ENCODE measurements around the gene HOXB9. TPM values are rescaled to one million over a fixed set of nuclear protein-coding genes. Genes with fewer than 3 reads are reported as not detected.

HOXB9 gene
- total RNA-seq, 3 donors from 2014 or later = 40.1 to 78.4 (median 41.5) TPM

- ATAC-seq = peak; percentile 7
- TF ChIP-seq, protein P1, sequence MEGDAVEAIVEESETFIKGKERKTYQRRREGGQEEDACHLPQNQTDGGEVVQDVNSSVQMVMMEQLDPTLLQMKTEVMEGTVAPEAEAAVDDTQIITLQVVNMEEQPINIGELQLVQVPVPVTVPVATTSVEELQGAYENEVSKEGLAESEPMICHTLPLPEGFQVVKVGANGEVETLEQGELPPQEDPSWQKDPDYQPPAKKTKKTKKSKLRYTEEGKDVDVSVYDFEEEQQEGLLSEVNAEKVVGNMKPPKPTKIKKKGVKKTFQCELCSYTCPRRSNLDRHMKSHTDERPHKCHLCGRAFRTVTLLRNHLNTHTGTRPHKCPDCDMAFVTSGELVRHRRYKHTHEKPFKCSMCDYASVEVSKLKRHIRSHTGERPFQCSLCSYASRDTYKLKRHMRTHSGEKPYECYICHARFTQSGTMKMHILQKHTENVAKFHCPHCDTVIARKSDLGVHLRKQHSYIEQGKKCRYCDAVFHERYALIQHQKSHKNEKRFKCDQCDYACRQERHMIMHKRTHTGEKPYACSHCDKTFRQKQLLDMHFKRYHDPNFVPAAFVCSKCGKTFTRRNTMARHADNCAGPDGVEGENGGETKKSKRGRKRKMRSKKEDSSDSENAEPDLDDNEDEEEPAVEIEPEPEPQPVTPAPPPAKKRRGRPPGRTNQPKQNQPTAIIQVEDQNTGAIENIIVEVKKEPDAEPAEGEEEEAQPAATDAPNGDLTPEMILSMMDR (IDR thresholded peaks at IDR 0.05) = no peak
- Histone ChIP-seq H3K9me3 (no peaks in the 10 kb centered on the region), H3K4me3 (peak overlapping the region; percentile 12), H3K4me1 (ENCODE audit: low read depth) (peaks cover 12% of the 10 kb centered on the region), H3K36me3 (ENCODE audit: low read depth) (no peaks in the 10 kb centered on the region)
- intact Hi-C loops (cut with DNase I, micrococcal nuclease) = no loop called here
- peak in 2 of 3 donors; percentile 45 for DNase-seq
Observed at GRCh38 chr17:48637323-48638260, 11.4 kb upstream of the HOXB9 start.

- Histone ChIP-seq H3K4me3 (no peak overlapping the region), H3K4me1 (ENCODE audit: low read depth) (peaks cover 7% of the 10 kb centered on the region), H3K36me3 (ENCODE audit: low read depth) (no peaks in the 10 kb centered on the region), H3K9me3 (no peaks in the 10 kb centered on the region)
- ATAC-seq = peak; percentile 64
- TF ChIP-seq, protein P1 (IDR thresholded peaks at IDR 0.05) = peak; percentile 70
- intact Hi-C loops (cut with DNase I, micrococcal nuclease) = no loop called here
- peak; percentile 90 to 94 (median 92) for DNase-seq
Observed at GRCh38 chr17:48636177-48637018, 10.2 kb upstream of the HOXB9 start.

GRCh38 chr17:48634493-48635208, 8.5 kb upstream of the HOXB9 start:
- no peaks in the 10 kb centered on the region for H3K36me3 ChIP-seq (ENCODE audit: low read depth)
- H3K4me3 ChIP-seq = no peak overlapping the region
- ATAC-seq (peak; percentile 31), DNase-seq (peak; percentile 84 to 85 (median 85))
- TF ChIP-seq, protein P1 (IDR thresholded peaks at IDR 0.05) = no peak
- no peaks in the 10 kb centered on the region for H3K9me3 ChIP-seq
- intact Hi-C loops (cut with DNase I, micrococcal nuclease) = no loop called here
- peaks cover 7% of the 10 kb centered on the region for H3K4me1 ChIP-seq (ENCODE audit: low read depth)

- Histone ChIP-seq H3K4me3 (peak overlapping the region; percentile 3), H3K4me1 (ENCODE audit: low read depth) (peaks cover 15% of the 10 kb centered on the region), H3K36me3 (ENCODE audit: low read depth) (no peaks in the 10 kb centered on the region), H3K9me3 (no peaks in the 10 kb centered on the region)
- TF ChIP-seq, protein P1 (IDR thresholded peaks at IDR 0.05) = no peak
- DNase-seq (peak in 2 of 3 donors; percentile 33 to 60), ATAC-seq (peak; percentile 6)
- intact Hi-C loops (cut with DNase I, micrococcal nuclease) = no loop called here
Observed at GRCh38 chr17:48633266-48633677, 7.1 kb upstream of the HOXB9 start.
